ENCODE measurements around the gene CRYBG1.

GRCh38 chr6:106574741-106575458 lies 214.4 kb downstream of the CRYBG1 start:
- TF ChIP-seq USF2 (CRISPR knock-in tag; IDR thresholded peaks at IDR 0.05) (no peak), ZNF532 (CRISPR knock-in tag; IDR thresholded peaks at IDR 0.05; ENCODE audit: borderline replicate concordance) (no peak), MAX (CRISPR knock-in tag; IDR thresholded peaks at IDR 0.05) (no peak), ATF2 (CRISPR knock-in tag; IDR thresholded peaks at IDR 0.05; ENCODE audit: borderline replicate concordance, low read depth) (no peak), E2F5 (CRISPR knock-in tag; IDR thresholded peaks at IDR 0.05) (no peak), ZBTB21 (CRISPR knock-in tag; IDR thresholded peaks at IDR 0.05; ENCODE audit: borderline replicate concordance) (no peak), CTCF (IDR thresholded peaks at IDR 0.05) (no peak), ZNF671 (CRISPR knock-in tag; IDR thresholded peaks at IDR 0.05) (no peak), ELF4 (CRISPR knock-in tag; IDR thresholded peaks at IDR 0.05; ENCODE audit: low read depth) (no peak)

Measured in WTC11 (cell line).